HepG2 (cell line): ENCODE data around the gene DIAPH3. TPM values are rescaled to one million over a fixed set of nuclear protein-coding genes. Genes with fewer than 3 reads are reported as not detected.

ENCODE experiments used
- ATAC-seq: fragments of 200-7000 bp; cut with Tn5 transposase; 3 replicates; pipeline ENCODE4 v1.9.1; 2020; ENCODE audit warnings: mild to moderate bottlenecking, moderate library complexity
- BruUV-seq: library from RNA; stranded (reverse); fragments of 400-500 nt; replicated peaks from 2 replicates; lab custom pipeline; 2021; lab: Mats Ljungman, UMichigan
- CTCF ChIA-PET: fragments of 300-600 bp; formaldehyde crosslinking; extraction: SDS; loops from one replicate; lab custom pipeline; 2021; ENCODE audit warnings: low total read pairs, inconsistent platforms, low intra/inter-chr PET ratio; lab: Yijun Ruan, JAX
- POLR2A ChIA-PET: fragments of 350-600 bp; sonication (Branson Sonifier 250); formaldehyde crosslinking; loops from one replicate; lab custom pipeline; 2020; ENCODE audit warnings: antibody characterized with exemption, inconsistent platforms; lab: Yijun Ruan, JAX
- DNase-seq: peaks from one replicate; pipeline ENCODE4 v3.0.0-alpha.2; 2015; ENCODE audit warnings: low spot score
- FAIRE-seq: peaks from 3 replicates; lab custom pipeline; 2011; peaks lifted over from hg19 to GRCh38; lab: Jason Lieb, UNC
- H2AFZ ChIP-seq: one replicate; pipeline ENCODE4 v1.6.1; 2011; ENCODE audit warnings: low read length, inconsistent platforms
- H3K27ac ChIP-seq: fragments of 300-600 bp; 3 replicates; pipeline ENCODE4 v1.8.0; 2011; ENCODE audit warnings: mixed run types, mild to moderate bottlenecking, mixed read lengths, low read length, inconsistent platforms; ENCODE audit not compliant: insufficient read depth; ENCODE audit errors: extremely low read length
- H3K27me3 ChIP-seq, 2 experiments: fragments of 200-600 bp in 1 of 2; 2 replicates in 1 of 2; 3 replicates in 1 of 2; pipeline versions ENCODE4 v1.6.0 to v1.8.0; 2011; ENCODE audit warnings: low read length in 2 of 2, mild to moderate bottlenecking in 2 of 2, moderate library complexity in 2 of 2, inconsistent platforms in 1 of 2; ENCODE audit not compliant: insufficient read depth in 2 of 2, control insufficient read depth in 1 of 2
- H3K36me3 ChIP-seq, 2 experiments: fragments of 200-600 bp in 1 of 2; replicated peaks in 1 of 2; 2 replicates in 1 of 2; 3 replicates in 1 of 2; pipeline versions ENCODE4 v1.5.1 to v1.8.0; 2011; ENCODE audit warnings: low read length in 2 of 2, inconsistent platforms in 1 of 2; ENCODE audit not compliant: insufficient read depth in 2 of 2, control insufficient read depth in 1 of 2
- H3K4me1 ChIP-seq: 2 replicates; pipeline ENCODE4 v1.5.1; 2012; ENCODE audit warnings: low read length, inconsistent platforms; ENCODE audit not compliant: insufficient read depth
- H3K4me2 ChIP-seq: 2 replicates; pipeline ENCODE4 v1.6.0; 2011; ENCODE audit warnings: low read depth, low read length, inconsistent platforms
- H3K4me3 ChIP-seq, 3 experiments: fragments of 200-600 bp in 1 of 3; sonication (generic), shearing (Covaris generic) in 1 of 3; replicated peaks in 1 of 3; 2 replicates each; pipeline ENCODE4 v1.5.1; 2011 to 2016; ENCODE audit warnings: low read length in 3 of 3, inconsistent platforms in 2 of 3, low read depth in 2 of 3, mild to moderate bottlenecking in 2 of 3, control low read depth in 1 of 3, mixed read lengths in 1 of 3; ENCODE audit not compliant: insufficient read depth in 1 of 3
- H3K79me2 ChIP-seq: one replicate; pipeline ENCODE4 v1.6.1; 2011; ENCODE audit warnings: low read length, inconsistent platforms; ENCODE audit not compliant: insufficient read depth
- H3K9ac ChIP-seq: 2 replicates; pipeline ENCODE4 v1.6.0; 2011; ENCODE audit warnings: mild to moderate bottlenecking, low read depth, low read length, inconsistent platforms; ENCODE audit not compliant: insufficient read depth
- H3K9me3 ChIP-seq: 2 replicates; pipeline ENCODE4 v1.5.1; 2012; ENCODE audit warnings: mild to moderate bottlenecking, low read length
- H4K20me1 ChIP-seq: 2 replicates; pipeline ENCODE4 v1.6.0; 2011; ENCODE audit warnings: inconsistent platforms, mild to moderate bottlenecking, low read length, moderate library complexity; ENCODE audit not compliant: insufficient read depth
- CEBPB ChIP-seq: IDR thresholded peaks from 2 replicates; pipeline ENCODE4 v1.6.1; 2011; ENCODE audit warnings: low read depth, low read length, improper control_type of control experiment, borderline replicate concordance
- CTCF ChIP-seq: sonication (generic); formaldehyde crosslinking; IDR thresholded peaks from 2 replicates; pipeline ENCODE4 v1.5.0; 2020; ENCODE audit warnings: mild to moderate bottlenecking, missing genetic modification reagents, moderate library complexity
- GPBP1L1 ChIP-seq: sonication (generic); formaldehyde crosslinking; IDR thresholded peaks from 2 replicates; pipeline ENCODE4 v1.5.0; 2020; ENCODE audit warnings: mild to moderate bottlenecking, missing genetic modification reagents
- HMGA1 ChIP-seq: sonication (generic); formaldehyde crosslinking; conservative IDR thresholded peaks from 2 replicates; pipeline ENCODE4 v1.4.0; 2020; ENCODE audit warnings: missing genetic modification reagents
- REL ChIP-seq: sonication (generic); formaldehyde crosslinking; conservative IDR thresholded peaks from 2 replicates; pipeline ENCODE4 v1.8.0; 2022; ENCODE audit warnings: mild to moderate bottlenecking, missing genetic modification reagents, moderate library complexity
- RFXAP ChIP-seq: sonication (generic); formaldehyde crosslinking; IDR thresholded peaks from 2 replicates; pipeline ENCODE4 v1.4.0; 2020; ENCODE audit warnings: missing genetic modification reagents, borderline replicate concordance
- ZSCAN25 ChIP-seq: sonication (generic); formaldehyde crosslinking; IDR thresholded peaks from 2 replicates; pipeline ENCODE4 v1.8.0; 2022; ENCODE audit warnings: mild to moderate bottlenecking, missing genetic modification reagents
- WGBS: methylation state at CpG from one replicate; pipeline ENCODE4 v1.1.6; 2017; ENCODE audit warnings: low lambda C conversion rate; 5-methylcytosine and 5-hydroxymethylcytosine counted together
- in situ Hi-C: cut with HindIII; loops from 2 replicates; pipeline ENCODE4 v1.10.0; 2017; ENCODE audit warnings: low pct_unique_long_range_greater_than_20kb; ENCODE audit not compliant: extremely low pct_ligation_motif_present
- intact Hi-C: fragments of 100-400 bp; cut with micrococcal nuclease; formaldehyde crosslinking; loops from one replicate; pipeline ENCODE4 v1.10.0; 2022; ENCODE audit not compliant: unreplicated experiment
- polyA plus RNA-seq, 8 experiments: library from polyadenylated mRNA; depleted of rRNA in 3 of 8; stranded (reverse) in 7 of 8; unstranded in 1 of 8; fragments of >200 nt; fragmentation: Illumina TruSeq in 4 of 8; extraction: Trizol in 4 of 8; gene quantifications; 2 replicates each; pipeline versions ENCODE4 v1.2.1 to v1.2.3, GENCODE V29; 2011 to 2016; ENCODE audit warnings: low read depth in 4 of 8, missing spikeins in 1 of 8, mixed read lengths in 1 of 8; ENCODE audit not compliant: insufficient read depth in 1 of 8
- total RNA-seq, 5 experiments: library from RNA; depleted of rRNA; stranded (reverse); fragments of >200 nt; fragmentation: Illumina TruSeq; extraction: Trizol; gene quantifications; 2 replicates each; pipeline ENCODE4 v1.2.3, GENCODE V29; 2016; ENCODE audit warnings: low read depth in 1 of 5
- TF ChIP-seq, protein P1 (sequence below): sonication (generic); formaldehyde crosslinking; IDR thresholded peaks from 2 replicates; pipeline ENCODE4 v1.4.0; 2020; ENCODE audit warnings: mild to moderate bottlenecking, missing genetic modification reagents
- TF ChIP-seq, protein P2 (sequence below): sonication (generic); formaldehyde crosslinking; IDR thresholded peaks from 2 replicates; pipeline ENCODE4 v1.8.0; 2022; ENCODE audit warnings: low read depth, missing genetic modification reagents
- TF ChIP-seq, protein P3 (sequence below): IDR thresholded peaks from 2 replicates; pipeline ENCODE4 v1.6.1; 2016; ENCODE audit warnings: missing compliant biosample characterization, missing genetic modification reagents, borderline replicate concordance

The DIAPH3 gene
- total and polyA plus RNA-seq, 2 of the 13 experiments (the other 11 are each of a cell fraction or from before 2014, with no cell fraction given): 4.0 to 9.3 TPM

DNA sequence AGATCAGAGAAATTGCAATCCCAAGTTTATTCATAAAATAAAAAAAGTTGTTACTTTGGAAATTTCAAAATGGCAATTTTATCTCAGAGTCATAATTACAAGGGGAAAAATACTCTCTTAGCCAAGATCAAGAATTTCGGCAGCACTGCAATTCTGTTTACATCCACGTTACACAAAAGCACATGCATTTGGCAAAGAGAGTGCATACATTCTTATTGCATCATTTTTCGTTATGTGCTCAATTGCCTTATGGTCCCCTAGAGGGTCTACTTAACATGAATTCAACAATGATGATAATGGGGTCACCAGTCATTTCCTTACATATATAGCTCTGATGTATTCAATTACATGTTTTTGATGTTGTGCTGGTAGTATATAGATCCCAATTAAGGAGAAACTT is 498.0 kb downstream of the DIAPH3 start:
- DNase-seq: no peak
- Histone ChIP-seq H3K36me3 (no peaks in the 10 kb centered on the region), H3K27ac (no peak overlapping the region), H3K4me1 (peaks cover 29% of the 10 kb centered on the region), H3K4me2 (no peak overlapping the region), H2AFZ (no peak overlapping the region), H4K20me1 (no peaks in the 10 kb centered on the region), H3K9ac (no peak overlapping the region), H3K79me2 (no peaks in the 10 kb centered on the region)
- intact Hi-C loops: no loop called here
- BruUV-seq: no TSS peak
- CTCF ChIA-PET: no interaction called here
- no peak for ATAC-seq
- TF ChIP-seq ZSCAN25: no peak
- TF ChIP-seq, protein P1, sequence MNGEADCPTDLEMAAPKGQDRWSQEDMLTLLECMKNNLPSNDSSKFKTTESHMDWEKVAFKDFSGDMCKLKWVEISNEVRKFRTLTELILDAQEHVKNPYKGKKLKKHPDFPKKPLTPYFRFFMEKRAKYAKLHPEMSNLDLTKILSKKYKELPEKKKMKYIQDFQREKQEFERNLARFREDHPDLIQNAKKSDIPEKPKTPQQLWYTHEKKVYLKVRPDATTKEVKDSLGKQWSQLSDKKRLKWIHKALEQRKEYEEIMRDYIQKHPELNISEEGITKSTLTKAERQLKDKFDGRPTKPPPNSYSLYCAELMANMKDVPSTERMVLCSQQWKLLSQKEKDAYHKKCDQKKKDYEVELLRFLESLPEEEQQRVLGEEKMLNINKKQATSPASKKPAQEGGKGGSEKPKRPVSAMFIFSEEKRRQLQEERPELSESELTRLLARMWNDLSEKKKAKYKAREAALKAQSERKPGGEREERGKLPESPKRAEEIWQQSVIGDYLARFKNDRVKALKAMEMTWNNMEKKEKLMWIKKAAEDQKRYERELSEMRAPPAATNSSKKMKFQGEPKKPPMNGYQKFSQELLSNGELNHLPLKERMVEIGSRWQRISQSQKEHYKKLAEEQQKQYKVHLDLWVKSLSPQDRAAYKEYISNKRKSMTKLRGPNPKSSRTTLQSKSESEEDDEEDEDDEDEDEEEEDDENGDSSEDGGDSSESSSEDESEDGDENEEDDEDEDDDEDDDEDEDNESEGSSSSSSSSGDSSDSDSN (CRISPR knock-in tag): no peak
- peak; percentile 19; the same call in 1 of the 2 replicates for TF ChIP-seq CEBPB
- TF ChIP-seq, protein P2, sequence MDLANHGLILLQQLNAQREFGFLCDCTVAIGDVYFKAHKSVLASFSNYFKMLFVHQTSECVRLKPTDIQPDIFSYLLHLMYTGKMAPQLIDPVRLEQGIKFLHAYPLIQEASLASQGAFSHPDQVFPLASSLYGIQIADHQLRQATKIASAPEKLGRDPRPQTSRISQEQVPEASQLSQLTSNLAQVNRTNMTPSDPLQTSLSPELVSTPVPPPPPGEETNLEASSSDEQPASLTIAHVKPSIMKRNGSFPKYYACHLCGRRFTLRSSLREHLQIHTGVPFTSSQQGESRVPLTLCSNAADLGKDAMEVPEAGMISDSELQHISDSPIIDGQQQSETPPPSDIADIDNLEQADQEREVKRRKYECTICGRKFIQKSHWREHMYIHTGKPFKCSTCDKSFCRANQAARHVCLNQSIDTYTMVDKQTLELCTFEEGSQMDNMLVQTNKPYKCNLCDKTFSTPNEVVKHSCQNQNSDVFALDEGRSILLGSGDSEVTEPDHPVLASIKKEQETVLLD: no peak
- TF ChIP-seq, all 625 proteins: peak for 1
- no peak for FAIRE-seq
- WGBS: 97% methylated on average over 3 of the region's 3 CpGs
- POLR2A ChIA-PET: no interaction called here
- no peaks in the 10 kb centered on the region for H3K9me3 ChIP-seq
- H3K4me3 ChIP-seq: no peak overlapping the region
- in situ Hi-C loops: no loop called here
- no peaks in the 10 kb centered on the region for H3K27me3 ChIP-seq

GRCh38 chr13:59665184-59665583 is 498.5 kb downstream of the DIAPH3 start:
- H4K20me1 ChIP-seq: no peaks in the 10 kb centered on the region
- no peak overlapping the region for H2AFZ ChIP-seq
- no TSS peak for BruUV-seq
- ChIA-PET CTCF (no interaction called here), POLR2A (no interaction called here)
- DNase-seq (no peak), FAIRE-seq (no peak), ATAC-seq (no peak)
- intact Hi-C loops: no loop called here
- no peaks in the 10 kb centered on the region for H3K79me2 ChIP-seq
- H3K9me3 ChIP-seq: no peaks in the 10 kb centered on the region
- no peak overlapping the region for H3K4me2 ChIP-seq
- no peak overlapping the region for H3K4me3 ChIP-seq
- peaks cover 27% of the 10 kb centered on the region for H3K4me1 ChIP-seq
- in situ Hi-C loops: no loop called here
- H3K9ac ChIP-seq: no peak overlapping the region
- H3K36me3 ChIP-seq: no peaks in the 10 kb centered on the region
- no peak overlapping the region for H3K27ac ChIP-seq
- no peaks in the 10 kb centered on the region for H3K27me3 ChIP-seq
- 96% methylated on average over 1 of the region's 1 CpG for WGBS
- TF ChIP-seq HMGA1 (CRISPR knock-in tag) (no peak), REL (CRISPR knock-in tag) (no peak), GPBP1L1 (no peak), CTCF (CRISPR knock-in tag) (no peak), RFXAP (CRISPR knock-in tag) (no peak)
- TF ChIP-seq, protein P3, sequence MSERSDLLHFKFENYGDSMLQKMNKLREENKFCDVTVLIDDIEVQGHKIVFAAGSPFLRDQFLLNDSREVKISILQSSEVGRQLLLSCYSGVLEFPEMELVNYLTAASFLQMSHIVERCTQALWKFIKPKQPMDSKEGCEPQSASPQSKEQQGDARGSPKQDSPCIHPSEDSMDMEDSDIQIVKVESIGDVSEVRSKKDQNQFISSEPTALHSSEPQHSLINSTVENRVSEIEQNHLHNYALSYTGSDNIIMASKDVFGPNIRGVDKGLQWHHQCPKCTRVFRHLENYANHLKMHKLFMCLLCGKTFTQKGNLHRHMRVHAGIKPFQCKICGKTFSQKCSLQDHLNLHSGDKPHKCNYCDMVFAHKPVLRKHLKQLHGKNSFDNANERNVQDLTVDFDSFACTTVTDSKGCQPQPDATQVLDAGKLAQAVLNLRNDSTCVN (CRISPR knock-in tag): no peak
